GM12878 (cell line): ENCODE results near the gene HOXC9. TPM values are rescaled to one million over a fixed set of nuclear protein-coding genes. Genes with fewer than 3 reads are reported as not detected.

Source experiments
- BRCA1 ChIP-seq: IDR thresholded peaks from 2 replicates; pipeline ENCODE4 v1.6.1; 2011; ENCODE audit warnings: low read depth, low read length, improper control_type of control experiment
- CBX3 ChIP-seq: fragments of 200-600 bp; sonication (generic); IDR thresholded peaks from 2 replicates; pipeline ENCODE4 v1.6.1; 2016; ENCODE audit warnings: low read depth, borderline replicate concordance
- CHD1 ChIP-seq: IDR thresholded peaks from 2 replicates; pipeline ENCODE4 v1.6.1; 2012; ENCODE audit warnings: low read depth, low read length, improper control_type of control experiment
- GABPA ChIP-seq: IDR thresholded peaks from 2 replicates; pipeline ENCODE4 v1.6.1; 2014; ENCODE audit warnings: antibody characterized with exemption, low read depth, mild to moderate bottlenecking, inconsistent platforms
- HDAC6 ChIP-seq: fragments of 200-600 bp; sonication (generic); IDR thresholded peaks from one replicate; pipeline ENCODE4 v1.8.0; 2017; ENCODE audit warnings: antibody characterized with exemption; ENCODE audit not compliant: unreplicated experiment
- IKZF1 ChIP-seq: fragments of 450-650 bp; conservative IDR thresholded peaks from 2 replicates; pipeline ENCODE4 v1.6.1; 2017; ENCODE audit warnings: antibody characterized with exemption, mild to moderate bottlenecking
- IRF3 ChIP-seq: fragments of 450-650 bp; IDR thresholded peaks from 2 replicates; pipeline ENCODE4 v1.6.1; 2014; ENCODE audit warnings: mild to moderate bottlenecking
- IRF4 ChIP-seq: IDR thresholded peaks from 2 replicates; pipeline ENCODE4 v1.6.1; 2011; ENCODE audit warnings: low read depth, low read length
- MAX ChIP-seq: IDR thresholded peaks from 2 replicates; pipeline ENCODE4 v1.6.1; 2012; ENCODE audit warnings: low read depth, low read length, improper control_type of control experiment
- MYB ChIP-seq: fragments of 150-350 bp; IDR thresholded peaks from 2 replicates; pipeline ENCODE4 v1.6.1; 2014; ENCODE audit warnings: mild to moderate bottlenecking, low read depth, low read length, borderline replicate concordance
- NR2C1 ChIP-seq: fragments of 450-650 bp; IDR thresholded peaks from 2 replicates; pipeline ENCODE4 v1.6.1; 2017; ENCODE audit warnings: antibody characterized with exemption, mild to moderate bottlenecking, moderate library complexity
- NR2F1 ChIP-seq: fragments of 450-650 bp; conservative IDR thresholded peaks from 2 replicates; pipeline ENCODE4 v1.6.1; 2017; ENCODE audit warnings: mild to moderate bottlenecking
- PAX5 ChIP-seq: IDR thresholded peaks from 2 replicates; pipeline ENCODE4 v1.6.1; 2011; ENCODE audit warnings: low read depth, low read length, borderline replicate concordance
- POLR2AphosphoS5 ChIP-seq: IDR thresholded peaks from 2 replicates; pipeline ENCODE4 v1.6.1; 2011; ENCODE audit warnings: mild to moderate bottlenecking, low read length, inconsistent platforms
- RAD21 ChIP-seq: IDR thresholded peaks from 2 replicates; pipeline ENCODE4 v1.6.1; 2011; ENCODE audit warnings: mild to moderate bottlenecking, low read depth, low read length, moderate library complexity; ENCODE audit not compliant: insufficient read depth
- RB1 ChIP-seq: fragments of 450-650 bp; formaldehyde crosslinking; IDR thresholded peaks from 2 replicates; pipeline ENCODE4 v1.6.1; 2017; ENCODE audit warnings: mild to moderate bottlenecking, borderline replicate concordance
- RUNX3 ChIP-seq: IDR thresholded peaks from 2 replicates; pipeline ENCODE4 v1.6.1; 2012; ENCODE audit warnings: low read length, inconsistent platforms
- SMARCA5 ChIP-seq: fragments of 450-650 bp; IDR thresholded peaks from 2 replicates; pipeline ENCODE4 v1.6.1; 2017; ENCODE audit warnings: mild to moderate bottlenecking
- SP1 ChIP-seq: IDR thresholded peaks from one replicate; pipeline ENCODE4 v1.6.1; 2011; ENCODE audit warnings: low read depth, low read length
- SUZ12 ChIP-seq: fragments of 200-600 bp; sonication (generic); IDR thresholded peaks from one replicate; pipeline ENCODE4 v1.6.1; 2018; ENCODE audit warnings: antibody characterized with exemption, mild to moderate bottlenecking; ENCODE audit not compliant: unreplicated experiment
- TBL1XR1 ChIP-seq: IDR thresholded peaks from 2 replicates; pipeline ENCODE4 v1.6.1; 2012; ENCODE audit warnings: low read depth, low read length, improper control_type of control experiment
- ZBED1 ChIP-seq: IDR thresholded peaks from 2 replicates; pipeline ENCODE4 v1.6.1; 2016; ENCODE audit warnings: borderline replicate concordance
- ZNF592 ChIP-seq: fragments of 450-650 bp; IDR thresholded peaks from 2 replicates; pipeline ENCODE4 v1.6.1; 2017; ENCODE audit warnings: mild to moderate bottlenecking, moderate library complexity
- polyA plus RNA-seq, 11 experiments: library from polyadenylated mRNA; depleted of rRNA in 4 of 11; unstranded in 6 of 11; stranded (reverse) in 5 of 11; fragments of >200 nt; fragmentation: Nextera tagmentation in 4 of 11; fragmentation: Illumina TruSeq in 1 of 11; extraction: Ambion mirVana in 4 of 11; extraction: Trizol in 1 of 11; gene quantifications; 1 replicate in 1 of 11; 2 replicates in 10 of 11; pipeline versions ENCODE4 v1.2.1 to v1.2.3, GENCODE V29; 2011 to 2016; ENCODE audit warnings: inconsistent platforms in 2 of 11, missing spikeins in 2 of 11, low read depth in 1 of 11
- total RNA-seq, 4 experiments: library from RNA; depleted of rRNA in 3 of 4; stranded (reverse); fragments of >200 nt in 3 of 4; fragmentation: Illumina TruSeq in 1 of 4; extraction: Trizol in 1 of 4; gene quantifications; 2 replicates each; pipeline versions ENCODE4 v1.2.1 to v1.2.3, GENCODE V29; 2013 to 2021
- TF ChIP-seq, protein P1 (sequence below): fragments of 450-650 bp; IDR thresholded peaks from 2 replicates; pipeline ENCODE4 v1.6.1; 2017; ENCODE audit warnings: mild to moderate bottlenecking, low read depth, inconsistent platforms; ENCODE audit not compliant: poor library complexity, severe bottlenecking
- TF ChIP-seq, protein P2 (sequence below): IDR thresholded peaks from 2 replicates; pipeline ENCODE4 v1.6.1; 2011; ENCODE audit warnings: borderline replicate concordance, low read depth, mild to moderate bottlenecking, moderate library complexity, mixed read lengths, low read length; ENCODE audit not compliant: insufficient read depth; ENCODE audit errors: extremely low read length

HOXC9 gene
- total and polyA plus RNA-seq, 10 of the 15 experiments (the other 5 are each of a cell fraction or from before 2014, with no cell fraction given) = not detected

GRCh38 chr12:54032627-54033100 lies 32.7 kb downstream of the HOXC9 start, which contains the start of gene HOXC5 (continued):
- TF ChIP-seq RAD21 = peak; percentile 94
- no peak for TF ChIP-seq ZNF592
- no peak for TF ChIP-seq GABPA
- TF ChIP-seq MYB = no peak
- TF ChIP-seq RUNX3 = 0 out of 2 replicates have a peak, but pooled peaks have one; percentile 14
- TF ChIP-seq NR2C1 = no peak
- TF ChIP-seq SMARCA5 = no peak
- TF ChIP-seq MAX = no peak; the same call in 1 of the 2 replicates
- no peak for TF ChIP-seq SUZ12
- TF ChIP-seq TBL1XR1 = no peak
- no peak for TF ChIP-seq CBX3
- TF ChIP-seq IKZF1 = peak; percentile 34; the same call in 1 of the 2 replicates
- no peak for TF ChIP-seq POLR2AphosphoS5
- TF ChIP-seq SP1 = peak; percentile 31
- no peak for TF ChIP-seq IRF4
- no peak for TF ChIP-seq BRCA1
- no peak for TF ChIP-seq ZBED1
- TF ChIP-seq, protein P1, sequence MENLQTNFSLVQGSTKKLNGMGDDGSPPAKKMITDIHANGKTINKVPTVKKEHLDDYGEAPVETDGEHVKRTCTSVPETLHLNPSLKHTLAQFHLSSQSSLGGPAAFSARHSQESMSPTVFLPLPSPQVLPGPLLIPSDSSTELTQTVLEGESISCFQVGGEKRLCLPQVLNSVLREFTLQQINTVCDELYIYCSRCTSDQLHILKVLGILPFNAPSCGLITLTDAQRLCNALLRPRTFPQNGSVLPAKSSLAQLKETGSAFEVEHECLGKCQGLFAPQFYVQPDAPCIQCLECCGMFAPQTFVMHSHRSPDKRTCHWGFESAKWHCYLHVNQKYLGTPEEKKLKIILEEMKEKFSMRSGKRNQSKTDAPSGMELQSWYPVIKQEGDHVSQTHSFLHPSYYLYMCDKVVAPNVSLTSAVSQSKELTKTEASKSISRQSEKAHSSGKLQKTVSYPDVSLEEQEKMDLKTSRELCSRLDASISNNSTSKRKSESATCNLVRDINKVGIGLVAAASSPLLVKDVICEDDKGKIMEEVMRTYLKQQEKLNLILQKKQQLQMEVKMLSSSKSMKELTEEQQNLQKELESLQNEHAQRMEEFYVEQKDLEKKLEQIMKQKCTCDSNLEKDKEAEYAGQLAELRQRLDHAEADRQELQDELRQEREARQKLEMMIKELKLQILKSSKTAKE = peak; percentile 50
- no peak for TF ChIP-seq HDAC6
- TF ChIP-seq NR2F1 = no peak
- no peak for TF ChIP-seq PAX5
- no peak for TF ChIP-seq CHD1
- 0 out of 2 replicates have a peak, but pooled peaks have one; percentile 51 for TF ChIP-seq RB1
- 0 out of 2 replicates have a peak, but pooled peaks have one; percentile 24 for TF ChIP-seq IRF3
- TF ChIP-seq, protein P2, sequence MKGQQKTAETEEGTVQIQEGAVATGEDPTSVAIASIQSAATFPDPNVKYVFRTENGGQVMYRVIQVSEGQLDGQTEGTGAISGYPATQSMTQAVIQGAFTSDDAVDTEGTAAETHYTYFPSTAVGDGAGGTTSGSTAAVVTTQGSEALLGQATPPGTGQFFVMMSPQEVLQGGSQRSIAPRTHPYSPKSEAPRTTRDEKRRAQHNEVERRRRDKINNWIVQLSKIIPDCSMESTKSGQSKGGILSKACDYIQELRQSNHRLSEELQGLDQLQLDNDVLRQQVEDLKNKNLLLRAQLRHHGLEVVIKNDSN = peak; percentile 66
